Measurements from ENCODE around the gene KRTAP10-1. TPM values are rescaled to one million over a fixed set of nuclear protein-coding genes. Genes with fewer than 3 reads are reported as not detected.

The KRTAP10-1 gene
- total and polyA plus RNA-seq, 9 of the 15 experiments (the other 6 are each of a cell fraction or from before 2014, with no cell fraction given), result not detected

- CTCF ChIA-PET (ENCODE audit: low intra/inter-chr PET ratio), result no interaction called here
- in situ Hi-C loops (cut with MboI), result no loop called here
Measured at GRCh38 chr21:44556879-44557278, 16.9 kb upstream of the KRTAP10-1 start.

More at GRCh38 chr21:44556879-44557278, 16.9 kb upstream of the KRTAP10-1 start:
- Histone ChIP-seq H3K9me3 (replicated peaks; ENCODE audit: control insufficient read depth, insufficient read depth, low read depth, low read length) (no peaks in the 10 kb centered on the region), H3K27me3 (ENCODE audit: control insufficient read depth in 2 of 2, insufficient read depth in 2 of 2, low read length in 2 of 2) (peaks cover 46 to 59% of the 10 kb centered on the region in 2 experiments), H2AFZ (ENCODE audit: low read depth, low read length) (no peak overlapping the region), H3K79me2 (ENCODE audit: control insufficient read depth, insufficient read depth, low read length) (no peaks in the 10 kb centered on the region), H3K4me1 (replicated peaks in 1 of 2; ENCODE audit: control insufficient read depth in 2 of 2, insufficient read depth in 2 of 2, low read length in 2 of 2) (no peaks in the 10 kb centered on the region; a peak in 1 of 5 replicates), H4K20me1 (replicated peaks; ENCODE audit: control insufficient read depth, insufficient read depth, low read length) (0 out of 2 replicates have a peak, but pooled peaks cover 2% of the 10 kb centered on the region), H3K9me1 (ENCODE audit: control insufficient read depth, insufficient read depth, low read length) (no peaks in the 10 kb centered on the region), H3K27ac (ENCODE audit: extremely low read depth, low read depth, low read length) (no peak overlapping the region), H3K4me2 (ENCODE audit: insufficient read depth, low read length) (no peak overlapping the region), H3K36me3 (ENCODE audit: control insufficient read depth, insufficient read depth, low read length) (no peaks in the 10 kb centered on the region), H3K4me3 (no peak overlapping the region), H3K9ac (ENCODE audit: insufficient read depth in 1 of 2, low read depth in 2 of 2, low read length in 2 of 2) (no peak overlapping the region)
- 0 out of 2 replicates have a peak, but pooled peaks have one; percentile 72 for TF ChIP-seq EZH2 (IDR thresholded peaks at IDR 0.05; ENCODE audit: borderline replicate concordance, low read depth, low read length)
- no peak for TF ChIP-seq ZHX1 (conservative IDR thresholded peaks at IDR 0.05; ENCODE audit: low read length)
- POLR2A ChIA-PET, result interaction anchor here (0.6 to 1.6 kb wide), 3 partner anchors 16 to 25 kb away, joined by 3 read pairs; no protein-coding TSS in a partner anchor
- DNase-seq (ENCODE audit: extremely low read depth in 1 of 4, low spot score in 3 of 4) (no peak), FAIRE-seq (no peak), ATAC-seq (no peak)
- intact Hi-C loops (cut with micrococcal nuclease), result no loop called here
- BruUV-seq (replicated peaks), result no TSS peak
- WGBS (ENCODE audit: insufficient coverage, low coverage, missing lambda C conversion rate), result 1% methylated on average over 9 of the region's 9 CpGs

Data from K562 (cell line).